Stimulated activated CD4-positive, alpha-beta T cell treated with anti-CD3 and anti-CD28 coated beads, Interleukin-4, amount 100 ng/mL, for 24 hours (primary cell): ENCODE results near the gene CUL7.
"Not testable (repeated sequence)": the region's sequence is repeated elsewhere in the genome, so short reads cannot be mapped to it uniquely, and the experiment has no call there.

Experiments used
- DNase-seq: peaks from one replicate; pipeline ENCODE4 v3.0.0-alpha.2; 2020

CUL7 gene

GRCh38 chr6:43053545-43054205 is at the start of gene CUL7:
Gene CUL7, minus strand, starts transcription at chr6:43053851. Its CDS starts 1,063 bp downstream, at chr6:43052788.
- DNase-seq, result peak; percentile 93

DNA sequence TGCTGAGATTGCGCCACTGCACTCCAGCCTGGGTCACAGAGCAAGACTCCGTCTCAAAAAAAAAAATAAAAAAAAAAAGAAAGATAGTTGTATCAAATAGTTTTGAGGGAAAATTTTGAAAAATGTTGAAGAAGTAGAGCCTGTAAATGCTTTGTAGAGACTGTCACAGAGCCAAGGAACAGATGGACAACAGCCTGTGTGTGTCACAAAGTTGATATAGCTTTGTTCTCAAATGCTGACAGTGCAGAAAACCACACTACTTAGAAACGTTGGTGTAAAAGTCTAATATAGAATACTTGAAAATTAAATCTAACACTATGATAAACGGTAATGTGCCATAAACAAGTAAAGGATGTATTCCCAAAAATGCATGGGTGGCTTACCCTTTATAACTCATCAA is 47.8 kb upstream of the CUL7 start:
- no peak for DNase-seq

GRCh38 chr6:43097502-43097901 is 43.9 kb upstream of the CUL7 start:
- no peak for DNase-seq

- no peak for DNase-seq
These were observed 43.4 kb upstream of the CUL7 start for GRCh38 chr6:43097098-43097489.

GRCh38 chr6:43096451-43097097 is 42.9 kb upstream of the CUL7 start:
- DNase-seq, result no peak

DNA sequence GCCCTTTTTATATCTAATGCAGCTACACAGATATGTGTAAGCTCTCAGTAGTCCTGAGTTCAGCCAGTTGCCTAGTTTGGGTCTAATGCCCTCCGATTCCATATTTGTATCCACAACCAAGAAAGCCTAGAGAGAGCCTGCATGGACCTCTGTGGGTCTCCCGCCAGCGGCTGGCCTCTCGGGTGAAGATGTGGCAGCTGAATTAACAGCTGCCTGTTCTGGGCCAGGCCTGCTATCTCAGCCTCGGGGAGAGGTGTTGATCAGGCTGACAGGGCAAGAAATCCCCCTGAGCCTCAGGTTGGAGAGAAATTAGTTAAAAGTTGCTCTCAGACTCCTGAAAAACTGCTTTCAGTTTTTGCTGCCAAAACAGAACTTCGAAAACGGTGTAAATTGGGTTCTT is 42.3 kb upstream of the CUL7 start:
- DNase-seq, result no peak

GRCh38 chr6:43093436-43094289 is 40.0 kb upstream of the CUL7 start:
- DNase-seq, result no peak

GRCh38 chr6:43092635-43093034 is 39.0 kb upstream of the CUL7 start:
- DNase-seq, result no peak

DNA sequence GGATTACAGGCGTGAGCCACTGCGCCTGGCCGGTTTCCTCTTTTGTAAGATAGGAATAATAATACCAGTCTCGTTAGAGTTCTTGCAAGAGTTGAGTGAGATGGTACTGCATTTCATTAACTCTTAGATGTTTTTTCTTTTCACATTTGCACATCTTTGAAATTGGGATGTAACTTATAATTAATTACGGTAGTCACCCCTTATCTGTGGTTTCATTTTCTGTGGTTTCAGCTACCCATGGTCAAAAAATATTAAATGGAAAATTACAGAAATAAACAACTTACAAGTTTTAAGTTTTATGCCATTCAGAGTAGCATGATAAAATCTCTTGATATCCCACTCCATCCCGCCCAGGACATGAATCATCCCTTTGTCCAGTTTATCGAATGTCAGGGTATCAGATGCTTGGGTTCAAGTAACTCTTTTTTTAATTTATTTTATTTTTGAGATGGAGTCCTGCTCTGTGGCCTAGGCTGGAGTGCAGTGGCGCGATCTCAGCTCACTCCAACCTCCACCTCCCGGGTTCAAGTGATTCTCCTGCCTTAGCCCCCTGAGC is 37.9 kb upstream of the CUL7 start:
- no peak for DNase-seq

GRCh38 chr6:43091020-43091419 is 37.4 kb upstream of the CUL7 start:
- no peak for DNase-seq

GRCh38 chr6:43090559-43090956 is 36.9 kb upstream of the CUL7 start:
- DNase-seq, result no peak

- no peak for DNase-seq
These were observed 36.4 kb upstream of the CUL7 start for GRCh38 chr6:43089874-43090558.

DNA sequence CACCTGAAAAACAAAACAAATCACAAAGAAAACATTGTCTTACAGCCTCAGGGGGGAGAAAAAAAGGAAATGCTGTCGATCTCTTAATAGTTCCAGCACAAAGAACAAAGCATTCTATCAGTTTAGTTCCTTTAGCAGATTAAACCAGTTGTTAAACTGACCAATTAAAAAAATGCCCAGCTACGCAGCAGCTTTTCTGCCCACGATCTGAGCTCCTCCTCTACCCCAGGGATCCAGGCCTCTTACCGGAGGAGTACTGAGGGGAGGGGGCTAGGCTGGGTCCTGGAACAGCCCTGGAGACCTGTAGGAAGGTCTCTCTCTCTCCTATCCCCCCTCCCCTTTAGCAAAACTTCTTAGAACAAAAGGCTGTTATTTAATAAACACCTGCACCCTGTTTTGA is 35.8 kb upstream of the CUL7 start:
- DNase-seq, result no peak

- DNase-seq, result no peak
These were observed 35.0 kb upstream of the CUL7 start for GRCh38 chr6:43088654-43089056.

GRCh38 chr6:43086022-43086658 is 32.5 kb upstream of the CUL7 start:
- peak; percentile 20 for DNase-seq

- no peak for DNase-seq
These were observed 29.4 kb upstream of the CUL7 start for GRCh38 chr6:43082806-43083655.

DNA sequence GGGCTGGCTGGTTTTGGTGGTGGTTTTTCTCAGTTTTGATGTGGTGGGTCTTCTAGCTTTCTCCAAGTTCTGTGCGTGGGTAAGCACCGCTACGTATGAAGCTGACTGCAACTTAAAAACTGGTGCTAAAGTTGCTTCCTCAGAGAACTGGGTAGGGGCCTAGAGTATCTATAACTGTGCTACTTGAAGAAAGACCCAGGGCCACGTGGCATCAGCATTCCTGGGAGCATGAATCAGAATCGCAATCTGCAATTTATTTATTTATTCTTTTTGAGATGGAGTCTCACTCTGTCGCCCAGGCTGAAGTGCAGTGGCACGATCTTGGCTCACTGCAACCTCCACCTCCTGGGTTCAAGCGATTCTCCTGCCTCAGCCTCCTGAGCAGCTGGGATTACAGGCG is 28.3 kb upstream of the CUL7 start:
- not testable (repeated sequence) for DNase-seq

GRCh38 chr6:43081043-43081442 is 27.4 kb upstream of the CUL7 start:
- no peak for DNase-seq

- DNase-seq, result no peak
These were observed 25.0 kb upstream of the CUL7 start for GRCh38 chr6:43078691-43079090.

DNA sequence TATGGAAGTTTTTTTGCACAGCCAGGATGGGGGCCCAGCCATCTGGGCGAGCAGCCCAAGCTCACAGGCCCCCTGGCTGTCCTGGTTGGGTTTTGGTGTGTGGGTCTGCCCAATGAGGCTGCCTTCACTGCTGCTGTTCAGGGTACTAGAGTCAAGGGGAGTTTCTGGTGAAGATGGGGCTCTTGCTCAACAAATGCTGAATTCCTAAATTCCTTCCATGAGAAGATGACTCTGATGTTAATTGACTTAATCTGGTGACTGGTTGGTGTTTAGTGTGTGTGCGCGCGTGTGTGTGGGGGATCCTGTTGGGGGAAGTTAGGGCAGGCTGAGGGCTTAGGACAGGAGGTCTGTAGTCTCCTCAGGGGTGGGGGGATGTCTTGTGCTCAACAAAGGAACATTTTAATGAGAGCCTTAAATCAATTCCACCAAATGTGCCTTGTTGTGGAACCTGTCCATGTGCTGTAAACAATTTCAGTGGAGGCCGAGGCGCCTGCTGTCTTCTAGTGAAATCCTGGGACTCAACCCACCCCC is 24.4 kb upstream of the CUL7 start:
- DNase-seq, result no peak

DNA sequence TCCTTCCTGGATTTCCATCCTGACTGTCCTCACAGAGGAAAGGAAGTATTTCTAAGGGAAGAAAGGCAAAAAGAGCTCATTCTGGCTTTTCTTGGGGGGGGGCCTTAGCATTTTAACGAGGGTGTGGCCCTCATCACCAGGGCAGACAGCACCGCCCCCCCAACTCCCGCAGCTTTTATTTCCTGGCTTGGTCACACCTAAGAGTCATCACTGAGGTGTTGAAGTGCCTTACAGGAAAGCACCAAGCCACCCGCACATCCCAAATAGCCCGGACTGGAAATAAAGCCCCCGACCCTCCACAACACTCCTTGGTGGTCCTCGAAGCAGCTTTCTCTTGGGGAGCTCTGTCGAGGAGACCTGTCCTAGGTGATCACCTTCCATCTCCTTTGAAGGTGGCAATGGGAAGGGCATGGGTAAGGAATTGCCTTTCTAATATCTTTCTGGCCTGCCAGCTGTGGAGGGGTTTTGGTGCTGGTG is 23.7 kb upstream of the CUL7 start:
- DNase-seq, result no peak
